WTC11 (cell line): ENCODE results near the gene CHST14. TPM values are rescaled to one million over a fixed set of nuclear protein-coding genes. Genes with fewer than 3 reads are reported as not detected.

Experiments
- ATAC-seq: fragments of 200-7000 bp; cut with Tn5 transposase; 2 replicates; pipeline ENCODE4 v1.10.0; 2021; ENCODE audit warnings: mild to moderate bottlenecking, moderate library complexity
- CTCF ChIA-PET: fragments of 300-600 bp; sonication (Branson Sonifier 250); formaldehyde crosslinking; loops from one replicate; lab custom pipeline; 2021; ENCODE audit warnings: antibody characterized with exemption; lab: Charles Lee
- POLR2A ChIA-PET: fragments of 350-600 bp; sonication (Branson Sonifier 250); formaldehyde crosslinking; loops from one replicate; lab custom pipeline; 2021; ENCODE audit warnings: antibody characterized with exemption; lab: Charles Lee
- DNase-seq: peaks from one replicate; pipeline ENCODE4 v3.0.0; 2021; ENCODE audit warnings: low spot score
- H3K27ac Mint-ChIP-seq: 2 replicates; pipeline ENCODE4 v1.8.0; 2021; ENCODE audit warnings: mixed read lengths
- H3K27me3 Mint-ChIP-seq: 2 replicates; pipeline ENCODE4 v1.8.0; 2021; ENCODE audit warnings: low read depth, mild to moderate bottlenecking, moderate library complexity, mixed read lengths
- H3K36me3 Mint-ChIP-seq: 2 replicates; pipeline ENCODE4 v1.8.0; 2021; ENCODE audit warnings: mixed read lengths
- H3K4me1 Mint-ChIP-seq: 2 replicates; pipeline ENCODE4 v1.8.0; 2022; ENCODE audit warnings: mixed read lengths
- H3K4me3 Mint-ChIP-seq: 2 replicates; pipeline ENCODE4 v1.8.0; 2021; ENCODE audit warnings: mild to moderate bottlenecking, moderate library complexity, mixed read lengths
- H3K9me3 Mint-ChIP-seq: 2 replicates; pipeline ENCODE4 v1.8.0; 2021; ENCODE audit warnings: mixed read lengths
- CREB1 ChIP-seq: sonication (generic); formaldehyde crosslinking; IDR thresholded peaks from 2 replicates; pipeline ENCODE4 v1.8.0; 2023; ENCODE audit warnings: mild to moderate bottlenecking, missing genetic modification reagents
- ETV6 ChIP-seq: sonication (generic); formaldehyde crosslinking; IDR thresholded peaks from 2 replicates; pipeline ENCODE4 v1.8.1; 2022; ENCODE audit warnings: mild to moderate bottlenecking, missing genetic modification reagents
- FOXK1 ChIP-seq: sonication (generic); formaldehyde crosslinking; IDR thresholded peaks from 2 replicates; pipeline ENCODE4 v1.8.0; 2022; ENCODE audit warnings: mild to moderate bottlenecking, moderate library complexity, missing genetic modification reagents
- FOXP1 ChIP-seq: sonication (generic); formaldehyde crosslinking; IDR thresholded peaks from 2 replicates; pipeline ENCODE4 v1.8.0; 2022; ENCODE audit warnings: missing genetic modification reagents, mild to moderate bottlenecking, moderate library complexity, borderline replicate concordance
- IRF2 ChIP-seq: sonication (generic); formaldehyde crosslinking; IDR thresholded peaks from 2 replicates; pipeline ENCODE4 v1.8.0; 2022; ENCODE audit warnings: low read depth, missing genetic modification reagents, borderline replicate concordance
- NFYB ChIP-seq: sonication (generic); formaldehyde crosslinking; conservative IDR thresholded peaks from 2 replicates; pipeline ENCODE4 v1.8.0; 2022; ENCODE audit warnings: low read depth, missing genetic modification reagents
- NR1H2 ChIP-seq: sonication (generic); formaldehyde crosslinking; IDR thresholded peaks from 2 replicates; pipeline ENCODE4 v1.9.0; 2021; ENCODE audit warnings: mild to moderate bottlenecking, moderate library complexity, missing genetic modification reagents
- OVOL2 ChIP-seq: fragments of 250-450 bp; sonication (Bioruptor Pico); IDR thresholded peaks from 2 replicates; pipeline ENCODE4 v1.9.0; 2021; ENCODE audit warnings: mild to moderate bottlenecking, borderline replicate concordance
- RORB ChIP-seq: fragments of 250-450 bp; sonication (Bioruptor Pico); IDR thresholded peaks from 2 replicates; pipeline ENCODE4 v1.9.0; 2021; ENCODE audit warnings: mild to moderate bottlenecking
- SOX15 ChIP-seq: fragments of 250-450 bp; sonication (Bioruptor Pico); IDR thresholded peaks from 2 replicates; pipeline ENCODE4 v1.9.0; 2021; ENCODE audit warnings: mild to moderate bottlenecking
- ZNF416 ChIP-seq: fragments of 250-450 bp; sonication (Bioruptor Pico); IDR thresholded peaks from 2 replicates; pipeline ENCODE4 v1.9.0; 2021; ENCODE audit warnings: mild to moderate bottlenecking, inconsistent platforms
- total RNA-seq: library from RNA; stranded (reverse); gene quantifications from 3 replicates; pipeline ENCODE4 v1.2.3, GENCODE V29; 2021
- TF ChIP-seq, protein P1 (sequence below): fragments of 250-450 bp; sonication (Bioruptor Pico); IDR thresholded peaks from 2 replicates; pipeline ENCODE4 v1.9.0; 2021; ENCODE audit warnings: mild to moderate bottlenecking
- TF ChIP-seq, protein P2 (sequence below): fragments of 250-450 bp; sonication (Bioruptor Pico); IDR thresholded peaks from 2 replicates; pipeline ENCODE4 v1.9.0; 2021; ENCODE audit warnings: mild to moderate bottlenecking
- TF ChIP-seq, protein P3 (sequence below): sonication (generic); formaldehyde crosslinking; IDR thresholded peaks from 2 replicates; pipeline ENCODE4 v1.8.1; 2022; ENCODE audit warnings: low read depth, mild to moderate bottlenecking, moderate library complexity, missing genetic modification reagents, borderline replicate concordance
- TF ChIP-seq, protein P4 (sequence below): sonication (generic); formaldehyde crosslinking; IDR thresholded peaks from 2 replicates; pipeline ENCODE4 v1.8.0; 2023; ENCODE audit warnings: missing genetic modification reagents, mild to moderate bottlenecking, borderline replicate concordance
- TF ChIP-seq, protein P5 (sequence below): fragments of 200-600 bp; IDR thresholded peaks from 2 replicates; pipeline ENCODE4 v1.8.0; 2022; ENCODE audit warnings: antibody characterized with exemption
- TF ChIP-seq, protein P6 (sequence below): sonication (generic); formaldehyde crosslinking; IDR thresholded peaks from 2 replicates; pipeline ENCODE4 v1.8.0; 2022; ENCODE audit warnings: mild to moderate bottlenecking, missing genetic modification reagents
- TF ChIP-seq, protein P7 (sequence below): sonication (generic); formaldehyde crosslinking; IDR thresholded peaks from 2 replicates; pipeline ENCODE4 v1.8.1; 2023; ENCODE audit warnings: mild to moderate bottlenecking, missing genetic modification reagents
- TF ChIP-seq, protein P8 (sequence below): sonication (generic); formaldehyde crosslinking; IDR thresholded peaks from 2 replicates; pipeline ENCODE4 v1.8.0; 2022; ENCODE audit warnings: mild to moderate bottlenecking, missing genetic modification reagents

CHST14 gene
- total RNA-seq, 1 experiment from 2014 or later: 21.3 TPM

GRCh38 chr15:40499931-40500330, 29.1 kb downstream of the CHST14 start:
- peaks cover 4% of the 10 kb centered on the region for H3K27me3 Mint-ChIP-seq
- H3K4me3 Mint-ChIP-seq: no peak overlapping the region
- no peak for ATAC-seq
- no peaks in the 10 kb centered on the region for H3K4me1 Mint-ChIP-seq
- no peak for DNase-seq
- H3K36me3 Mint-ChIP-seq: no peaks in the 10 kb centered on the region
- H3K9me3 Mint-ChIP-seq: no peaks in the 10 kb centered on the region
- no peak overlapping the region for H3K27ac Mint-ChIP-seq
- POLR2A ChIA-PET: no interaction called here
- TF ChIP-seq, protein P1, sequence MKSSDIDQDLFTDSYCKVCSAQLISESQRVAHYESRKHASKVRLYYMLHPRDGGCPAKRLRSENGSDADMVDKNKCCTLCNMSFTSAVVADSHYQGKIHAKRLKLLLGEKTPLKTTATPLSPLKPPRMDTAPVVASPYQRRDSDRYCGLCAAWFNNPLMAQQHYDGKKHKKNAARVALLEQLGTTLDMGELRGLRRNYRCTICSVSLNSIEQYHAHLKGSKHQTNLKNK (CRISPR knock-in tag): no peak
- TF ChIP-seq CREB1 (no peak), OVOL2 (CRISPR knock-in tag) (no peak), FOXP1 (CRISPR knock-in tag) (no peak), NR1H2 (CRISPR knock-in tag) (no peak), RORB (CRISPR knock-in tag) (no peak), FOXK1 (CRISPR knock-in tag) (no peak), IRF2 (CRISPR knock-in tag) (no peak), ZNF416 (CRISPR knock-in tag) (no peak), ETV6 (CRISPR knock-in tag) (no peak), NFYB (no peak), SOX15 (CRISPR knock-in tag) (no peak)
- TF ChIP-seq, protein P2, sequence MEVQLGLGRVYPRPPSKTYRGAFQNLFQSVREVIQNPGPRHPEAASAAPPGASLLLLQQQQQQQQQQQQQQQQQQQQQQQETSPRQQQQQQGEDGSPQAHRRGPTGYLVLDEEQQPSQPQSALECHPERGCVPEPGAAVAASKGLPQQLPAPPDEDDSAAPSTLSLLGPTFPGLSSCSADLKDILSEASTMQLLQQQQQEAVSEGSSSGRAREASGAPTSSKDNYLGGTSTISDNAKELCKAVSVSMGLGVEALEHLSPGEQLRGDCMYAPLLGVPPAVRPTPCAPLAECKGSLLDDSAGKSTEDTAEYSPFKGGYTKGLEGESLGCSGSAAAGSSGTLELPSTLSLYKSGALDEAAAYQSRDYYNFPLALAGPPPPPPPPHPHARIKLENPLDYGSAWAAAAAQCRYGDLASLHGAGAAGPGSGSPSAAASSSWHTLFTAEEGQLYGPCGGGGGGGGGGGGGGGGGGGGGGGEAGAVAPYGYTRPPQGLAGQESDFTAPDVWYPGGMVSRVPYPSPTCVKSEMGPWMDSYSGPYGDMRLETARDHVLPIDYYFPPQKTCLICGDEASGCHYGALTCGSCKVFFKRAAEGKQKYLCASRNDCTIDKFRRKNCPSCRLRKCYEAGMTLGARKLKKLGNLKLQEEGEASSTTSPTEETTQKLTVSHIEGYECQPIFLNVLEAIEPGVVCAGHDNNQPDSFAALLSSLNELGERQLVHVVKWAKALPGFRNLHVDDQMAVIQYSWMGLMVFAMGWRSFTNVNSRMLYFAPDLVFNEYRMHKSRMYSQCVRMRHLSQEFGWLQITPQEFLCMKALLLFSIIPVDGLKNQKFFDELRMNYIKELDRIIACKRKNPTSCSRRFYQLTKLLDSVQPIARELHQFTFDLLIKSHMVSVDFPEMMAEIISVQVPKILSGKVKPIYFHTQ (CRISPR knock-in tag): no peak
- TF ChIP-seq, protein P3, sequence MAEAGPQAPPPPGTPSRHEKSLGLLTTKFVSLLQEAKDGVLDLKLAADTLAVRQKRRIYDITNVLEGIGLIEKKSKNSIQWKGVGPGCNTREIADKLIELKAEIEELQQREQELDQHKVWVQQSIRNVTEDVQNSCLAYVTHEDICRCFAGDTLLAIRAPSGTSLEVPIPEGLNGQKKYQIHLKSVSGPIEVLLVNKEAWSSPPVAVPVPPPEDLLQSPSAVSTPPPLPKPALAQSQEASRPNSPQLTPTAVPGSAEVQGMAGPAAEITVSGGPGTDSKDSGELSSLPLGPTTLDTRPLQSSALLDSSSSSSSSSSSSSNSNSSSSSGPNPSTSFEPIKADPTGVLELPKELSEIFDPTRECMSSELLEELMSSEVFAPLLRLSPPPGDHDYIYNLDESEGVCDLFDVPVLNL (CRISPR knock-in tag): no peak
- TF ChIP-seq, protein P4, sequence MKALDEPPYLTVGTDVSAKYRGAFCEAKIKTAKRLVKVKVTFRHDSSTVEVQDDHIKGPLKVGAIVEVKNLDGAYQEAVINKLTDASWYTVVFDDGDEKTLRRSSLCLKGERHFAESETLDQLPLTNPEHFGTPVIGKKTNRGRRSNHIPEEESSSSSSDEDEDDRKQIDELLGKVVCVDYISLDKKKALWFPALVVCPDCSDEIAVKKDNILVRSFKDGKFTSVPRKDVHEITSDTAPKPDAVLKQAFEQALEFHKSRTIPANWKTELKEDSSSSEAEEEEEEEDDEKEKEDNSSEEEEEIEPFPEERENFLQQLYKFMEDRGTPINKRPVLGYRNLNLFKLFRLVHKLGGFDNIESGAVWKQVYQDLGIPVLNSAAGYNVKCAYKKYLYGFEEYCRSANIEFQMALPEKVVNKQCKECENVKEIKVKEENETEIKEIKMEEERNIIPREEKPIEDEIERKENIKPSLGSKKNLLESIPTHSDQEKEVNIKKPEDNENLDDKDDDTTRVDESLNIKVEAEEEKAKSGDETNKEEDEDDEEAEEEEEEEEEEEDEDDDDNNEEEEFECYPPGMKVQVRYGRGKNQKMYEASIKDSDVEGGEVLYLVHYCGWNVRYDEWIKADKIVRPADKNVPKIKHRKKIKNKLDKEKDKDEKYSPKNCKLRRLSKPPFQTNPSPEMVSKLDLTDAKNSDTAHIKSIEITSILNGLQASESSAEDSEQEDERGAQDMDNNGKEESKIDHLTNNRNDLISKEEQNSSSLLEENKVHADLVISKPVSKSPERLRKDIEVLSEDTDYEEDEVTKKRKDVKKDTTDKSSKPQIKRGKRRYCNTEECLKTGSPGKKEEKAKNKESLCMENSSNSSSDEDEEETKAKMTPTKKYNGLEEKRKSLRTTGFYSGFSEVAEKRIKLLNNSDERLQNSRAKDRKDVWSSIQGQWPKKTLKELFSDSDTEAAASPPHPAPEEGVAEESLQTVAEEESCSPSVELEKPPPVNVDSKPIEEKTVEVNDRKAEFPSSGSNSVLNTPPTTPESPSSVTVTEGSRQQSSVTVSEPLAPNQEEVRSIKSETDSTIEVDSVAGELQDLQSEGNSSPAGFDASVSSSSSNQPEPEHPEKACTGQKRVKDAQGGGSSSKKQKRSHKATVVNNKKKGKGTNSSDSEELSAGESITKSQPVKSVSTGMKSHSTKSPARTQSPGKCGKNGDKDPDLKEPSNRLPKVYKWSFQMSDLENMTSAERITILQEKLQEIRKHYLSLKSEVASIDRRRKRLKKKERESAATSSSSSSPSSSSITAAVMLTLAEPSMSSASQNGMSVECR (CRISPR knock-in tag): no peak
- TF ChIP-seq, protein P5, sequence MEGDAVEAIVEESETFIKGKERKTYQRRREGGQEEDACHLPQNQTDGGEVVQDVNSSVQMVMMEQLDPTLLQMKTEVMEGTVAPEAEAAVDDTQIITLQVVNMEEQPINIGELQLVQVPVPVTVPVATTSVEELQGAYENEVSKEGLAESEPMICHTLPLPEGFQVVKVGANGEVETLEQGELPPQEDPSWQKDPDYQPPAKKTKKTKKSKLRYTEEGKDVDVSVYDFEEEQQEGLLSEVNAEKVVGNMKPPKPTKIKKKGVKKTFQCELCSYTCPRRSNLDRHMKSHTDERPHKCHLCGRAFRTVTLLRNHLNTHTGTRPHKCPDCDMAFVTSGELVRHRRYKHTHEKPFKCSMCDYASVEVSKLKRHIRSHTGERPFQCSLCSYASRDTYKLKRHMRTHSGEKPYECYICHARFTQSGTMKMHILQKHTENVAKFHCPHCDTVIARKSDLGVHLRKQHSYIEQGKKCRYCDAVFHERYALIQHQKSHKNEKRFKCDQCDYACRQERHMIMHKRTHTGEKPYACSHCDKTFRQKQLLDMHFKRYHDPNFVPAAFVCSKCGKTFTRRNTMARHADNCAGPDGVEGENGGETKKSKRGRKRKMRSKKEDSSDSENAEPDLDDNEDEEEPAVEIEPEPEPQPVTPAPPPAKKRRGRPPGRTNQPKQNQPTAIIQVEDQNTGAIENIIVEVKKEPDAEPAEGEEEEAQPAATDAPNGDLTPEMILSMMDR: no peak
- TF ChIP-seq, protein P6, sequence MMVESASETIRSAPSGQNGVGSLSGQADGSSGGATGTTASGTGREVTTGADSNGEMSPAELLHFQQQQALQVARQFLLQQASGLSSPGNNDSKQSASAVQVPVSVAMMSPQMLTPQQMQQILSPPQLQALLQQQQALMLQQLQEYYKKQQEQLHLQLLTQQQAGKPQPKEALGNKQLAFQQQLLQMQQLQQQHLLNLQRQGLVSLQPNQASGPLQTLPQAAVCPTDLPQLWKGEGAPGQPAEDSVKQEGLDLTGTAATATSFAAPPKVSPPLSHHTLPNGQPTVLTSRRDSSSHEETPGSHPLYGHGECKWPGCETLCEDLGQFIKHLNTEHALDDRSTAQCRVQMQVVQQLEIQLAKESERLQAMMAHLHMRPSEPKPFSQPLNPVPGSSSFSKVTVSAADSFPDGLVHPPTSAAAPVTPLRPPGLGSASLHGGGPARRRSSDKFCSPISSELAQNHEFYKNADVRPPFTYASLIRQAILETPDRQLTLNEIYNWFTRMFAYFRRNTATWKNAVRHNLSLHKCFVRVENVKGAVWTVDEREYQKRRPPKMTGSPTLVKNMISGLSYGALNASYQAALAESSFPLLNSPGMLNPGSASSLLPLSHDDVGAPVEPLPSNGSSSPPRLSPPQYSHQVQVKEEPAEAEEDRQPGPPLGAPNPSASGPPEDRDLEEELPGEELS (CRISPR knock-in tag): no peak
- TF ChIP-seq, protein P7, sequence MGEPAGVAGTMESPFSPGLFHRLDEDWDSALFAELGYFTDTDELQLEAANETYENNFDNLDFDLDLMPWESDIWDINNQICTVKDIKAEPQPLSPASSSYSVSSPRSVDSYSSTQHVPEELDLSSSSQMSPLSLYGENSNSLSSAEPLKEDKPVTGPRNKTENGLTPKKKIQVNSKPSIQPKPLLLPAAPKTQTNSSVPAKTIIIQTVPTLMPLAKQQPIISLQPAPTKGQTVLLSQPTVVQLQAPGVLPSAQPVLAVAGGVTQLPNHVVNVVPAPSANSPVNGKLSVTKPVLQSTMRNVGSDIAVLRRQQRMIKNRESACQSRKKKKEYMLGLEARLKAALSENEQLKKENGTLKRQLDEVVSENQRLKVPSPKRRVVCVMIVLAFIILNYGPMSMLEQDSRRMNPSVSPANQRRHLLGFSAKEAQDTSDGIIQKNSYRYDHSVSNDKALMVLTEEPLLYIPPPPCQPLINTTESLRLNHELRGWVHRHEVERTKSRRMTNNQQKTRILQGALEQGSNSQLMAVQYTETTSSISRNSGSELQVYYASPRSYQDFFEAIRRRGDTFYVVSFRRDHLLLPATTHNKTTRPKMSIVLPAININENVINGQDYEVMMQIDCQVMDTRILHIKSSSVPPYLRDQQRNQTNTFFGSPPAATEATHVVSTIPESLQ (CRISPR knock-in tag): no peak
- TF ChIP-seq, protein P8, sequence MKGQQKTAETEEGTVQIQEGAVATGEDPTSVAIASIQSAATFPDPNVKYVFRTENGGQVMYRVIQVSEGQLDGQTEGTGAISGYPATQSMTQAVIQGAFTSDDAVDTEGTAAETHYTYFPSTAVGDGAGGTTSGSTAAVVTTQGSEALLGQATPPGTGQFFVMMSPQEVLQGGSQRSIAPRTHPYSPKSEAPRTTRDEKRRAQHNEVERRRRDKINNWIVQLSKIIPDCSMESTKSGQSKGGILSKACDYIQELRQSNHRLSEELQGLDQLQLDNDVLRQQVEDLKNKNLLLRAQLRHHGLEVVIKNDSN (CRISPR knock-in tag): no peak
- CTCF ChIA-PET: interaction anchor here (1.1 to 1.9 kb wide), 2 partner anchors 20 to 162 kb away, joined by 4 to 5 read pairs; no protein-coding TSS in a partner anchor
